H1 (cell line): ENCODE results near the gene COL4A1. TPM values are rescaled to one million over a fixed set of nuclear protein-coding genes. Genes with fewer than 3 reads are reported as not detected.

ENCODE experiments used
- ATF3 ChIP-seq: IDR thresholded peaks from 2 replicates; pipeline ENCODE4 v1.6.1; 2011; ENCODE audit warnings: low read depth, mild to moderate bottlenecking, low read length; ENCODE audit not compliant: insufficient read depth
- CHD2 ChIP-seq: IDR thresholded peaks from 2 replicates; pipeline ENCODE4 v1.6.1; 2012; ENCODE audit warnings: low read length, improper control_type of control experiment
- CHD7 ChIP-seq: fragments of 300-600 bp; sonication (generic); IDR thresholded peaks from 2 replicates; pipeline ENCODE4 v1.7.1; 2012; ENCODE audit warnings: low read length, moderate library complexity, mild to moderate bottlenecking, inconsistent platforms; ENCODE audit not compliant: insufficient replicate concordance
- CTBP2 ChIP-seq: IDR thresholded peaks from 2 replicates; pipeline ENCODE4 v1.7.0; 2011; ENCODE audit warnings: borderline replicate concordance, mild to moderate bottlenecking, moderate library complexity, mixed read lengths, low read length; ENCODE audit not compliant: insufficient read depth, insufficient read length
- MAX ChIP-seq: IDR thresholded peaks from 2 replicates; pipeline ENCODE4 v1.6.1; 2012; ENCODE audit warnings: inconsistent platforms
- RBBP5 ChIP-seq: IDR thresholded peaks from 2 replicates; pipeline ENCODE4 v1.7.1; 2012; ENCODE audit warnings: low read depth, mild to moderate bottlenecking, inconsistent platforms, low read length, moderate library complexity, borderline replicate concordance
- RNF2 ChIP-seq: fragments of 200-900, 300-1000 bp; sonication (generic); IDR thresholded peaks from 2 replicates; pipeline ENCODE4 v1.7.1; 2016; ENCODE audit warnings: borderline replicate concordance, low read depth, mild to moderate bottlenecking, antibody characterized with exemption, low read length; ENCODE audit not compliant: poor library complexity, severe bottlenecking; ENCODE audit errors: missing control alignments
- SAP30 ChIP-seq: fragments of 300-600 bp; sonication (generic); IDR thresholded peaks from 2 replicates; pipeline ENCODE4 v1.7.1; 2012; ENCODE audit warnings: low read length, moderate library complexity, mild to moderate bottlenecking, inconsistent platforms; ENCODE audit not compliant: insufficient read depth, insufficient replicate concordance
- SUZ12 ChIP-seq: fragments of 200-600 bp; sonication (generic); IDR thresholded peaks from 2 replicates; pipeline ENCODE4 v1.6.1; 2012; ENCODE audit warnings: mild to moderate bottlenecking, inconsistent platforms, low read length, moderate library complexity, mixed read lengths
- TCF12 ChIP-seq: IDR thresholded peaks from 2 replicates; pipeline ENCODE4 v1.6.1; 2011; ENCODE audit warnings: low read depth, mild to moderate bottlenecking, low read length
- polyA plus RNA-seq, 7 experiments: library from polyadenylated mRNA; depleted of rRNA in 3 of 7; stranded (reverse) in 5 of 7; unstranded in 2 of 7; fragments of >200 nt in 5 of 7; fragments of 200-250 nt in 2 of 7; gene quantifications; 1 replicate in 5 of 7; 2 replicates in 1 of 7; 4 replicates in 1 of 7; pipeline versions ENCODE4 v1.2.1 to v1.2.3, GENCODE V29; 2011 to 2013; ENCODE audit warnings: missing spikeins in 2 of 7, mixed read lengths in 2 of 7
- total RNA-seq: library from RNA; stranded (reverse); fragmentation: NEBNext Ultra II Directional; extraction: Animal tissue kit (Norgen Biotek cat#: 25700); gene quantifications from 2 replicates; pipeline ENCODE4 v1.2.1, GENCODE V29; 2021

COL4A1 gene
- total and polyA plus RNA-seq, 2 of the 8 experiments (the other 6 are each of a cell fraction or from before 2014, with no cell fraction given): 30.7 to 82.0 TPM

- TF ChIP-seq CHD7 (no peak), MAX (no peak), TCF12 (no peak), RNF2 (no peak), CHD2 (no peak), CTBP2 (no peak), SAP30 (no peak), ATF3 (no peak), RBBP5 (no peak), SUZ12 (no peak)
These were observed 95.2 kb downstream of the COL4A1 start (continued) for GRCh38 chr13:110211735-110212134.
